Inflammatory macrophage treated with lipopolysaccharide for 4 hours (primary cell): ENCODE measurements around the gene LIX1.

Source experiments
- DNase-seq: peaks from one replicate; pipeline ENCODE4 v3.0.0-alpha.2; 2020

The LIX1 gene

GRCh38 chr5:97071993-97072392, 70.4 kb downstream of the LIX1 start:
- no peak for DNase-seq

- no peak for DNase-seq
Measured at GRCh38 chr5:97071101-97071500, 71.3 kb downstream of the LIX1 start.

DNA sequence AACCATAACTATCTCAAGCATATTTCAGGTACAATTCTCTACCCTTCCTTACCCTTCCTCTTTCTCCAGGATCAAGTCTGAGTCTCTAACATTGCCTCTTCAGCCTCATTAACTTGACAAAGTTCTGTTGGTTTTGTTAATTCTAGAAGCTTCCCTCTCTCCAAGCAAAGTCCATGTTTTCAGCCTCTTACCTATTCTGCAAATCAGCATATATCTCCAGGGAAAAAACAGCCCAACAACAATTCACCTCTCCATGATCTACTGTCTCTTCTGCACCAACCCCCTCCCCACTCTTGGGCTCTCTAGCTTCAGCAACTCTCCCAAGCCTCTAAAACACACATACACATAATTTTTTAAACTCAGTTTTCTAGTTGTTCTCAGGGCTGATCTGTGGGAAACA, 72.2 kb downstream of the LIX1 start:
- DNase-seq, result no peak

DNA sequence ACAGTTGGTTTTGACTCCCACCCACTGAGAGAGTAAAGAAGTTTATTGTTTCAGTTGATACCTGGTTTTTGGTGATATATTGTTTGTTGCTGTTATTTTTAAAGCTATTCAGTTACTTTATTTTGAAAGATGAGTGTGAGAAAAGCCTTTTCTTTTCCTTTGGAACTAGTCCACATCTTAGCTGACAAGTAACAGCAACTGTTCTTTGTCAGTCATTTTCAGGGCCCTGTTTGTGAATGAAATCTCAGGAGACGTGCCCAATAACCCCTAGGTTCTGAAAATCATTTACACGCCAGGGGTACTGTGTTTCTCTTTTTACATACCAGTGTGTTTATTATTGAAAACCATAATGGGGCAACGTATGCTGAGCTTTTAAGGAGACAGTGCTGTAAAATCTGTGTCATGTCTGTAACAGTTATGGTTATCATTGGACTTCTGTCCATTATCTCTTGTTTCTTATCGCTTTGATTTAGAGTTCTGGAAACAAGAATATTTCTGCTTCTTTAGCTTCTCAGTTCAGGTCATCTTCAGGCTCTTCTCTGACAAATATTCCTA, 75.0 kb downstream of the LIX1 start:
- no peak for DNase-seq

- DNase-seq, result no peak
Measured at GRCh38 chr5:97065475-97065874, 76.9 kb downstream of the LIX1 start.

- DNase-seq, result no peak
Measured at GRCh38 chr5:97063251-97063650, 79.2 kb downstream of the LIX1 start.

DNA sequence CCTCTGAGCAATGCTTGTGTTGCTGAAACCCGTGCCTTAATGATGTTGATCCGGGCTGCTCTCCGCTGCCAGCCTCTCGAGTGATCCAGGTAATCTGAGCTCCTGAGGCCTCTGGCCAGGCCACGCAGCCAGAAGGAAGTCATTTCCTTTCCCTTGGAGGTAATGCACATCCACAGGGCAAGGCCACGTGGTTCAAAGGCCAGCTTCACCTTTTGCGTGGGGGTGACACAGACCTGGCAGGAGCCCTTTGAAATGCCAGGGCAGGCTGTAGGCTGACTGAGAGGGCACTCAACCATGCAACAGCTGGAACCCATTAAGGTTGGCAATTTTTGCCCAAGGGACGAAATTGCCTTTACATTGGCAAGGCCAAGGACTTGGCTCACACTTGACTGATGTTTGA, 80.4 kb downstream of the LIX1 start:
- DNase-seq, result no peak

- DNase-seq, result no peak
Measured at GRCh38 chr5:97056263-97056662, 86.1 kb downstream of the LIX1 start.

GRCh38 chr5:97049175-97049574, 93.2 kb downstream of the LIX1 start:
- peak; percentile 90 for DNase-seq

DNA sequence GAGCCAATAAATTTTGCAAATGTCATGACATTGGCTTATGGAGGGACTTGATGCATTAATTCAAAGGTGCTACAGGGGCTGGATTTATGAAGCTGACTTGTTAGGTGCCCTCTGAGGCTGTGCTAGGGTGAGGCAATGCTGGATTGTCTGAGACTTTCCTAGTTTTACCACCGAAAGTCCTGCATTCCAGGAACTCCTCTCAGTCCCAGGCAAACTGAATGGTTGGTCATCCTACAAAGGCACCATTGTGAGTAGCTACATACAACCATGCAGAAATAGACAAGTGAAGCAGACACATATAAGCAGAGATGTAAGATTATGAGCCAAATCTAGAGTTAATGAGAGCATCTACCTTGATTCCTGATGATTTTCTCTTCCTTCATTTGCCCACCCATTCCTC, 95.3 kb downstream of the LIX1 start:
- DNase-seq, result no peak

GRCh38 chr5:97046270-97046982, 96.0 kb downstream of the LIX1 start:
- DNase-seq, result no peak

GRCh38 chr5:97044052-97044451, 98.4 kb downstream of the LIX1 start:
- peak; percentile 2 for DNase-seq

GRCh38 chr5:97043511-97043910, 98.9 kb downstream of the LIX1 start:
- DNase-seq, result no peak

- no peak for DNase-seq
Measured at GRCh38 chr5:97042996-97043395, 99.4 kb downstream of the LIX1 start.
